GM12872 (cell line): Measurements from ENCODE around the gene INHBE.

ENCODE experiments used
- TF ChIP-seq, protein P1 (sequence below): IDR thresholded peaks from 3 replicates; pipeline ENCODE4 v1.5.1; 2011; ENCODE audit warnings: low read depth, mild to moderate bottlenecking, low read length, moderate library complexity; ENCODE audit not compliant: insufficient read depth

INHBE gene

DNA sequence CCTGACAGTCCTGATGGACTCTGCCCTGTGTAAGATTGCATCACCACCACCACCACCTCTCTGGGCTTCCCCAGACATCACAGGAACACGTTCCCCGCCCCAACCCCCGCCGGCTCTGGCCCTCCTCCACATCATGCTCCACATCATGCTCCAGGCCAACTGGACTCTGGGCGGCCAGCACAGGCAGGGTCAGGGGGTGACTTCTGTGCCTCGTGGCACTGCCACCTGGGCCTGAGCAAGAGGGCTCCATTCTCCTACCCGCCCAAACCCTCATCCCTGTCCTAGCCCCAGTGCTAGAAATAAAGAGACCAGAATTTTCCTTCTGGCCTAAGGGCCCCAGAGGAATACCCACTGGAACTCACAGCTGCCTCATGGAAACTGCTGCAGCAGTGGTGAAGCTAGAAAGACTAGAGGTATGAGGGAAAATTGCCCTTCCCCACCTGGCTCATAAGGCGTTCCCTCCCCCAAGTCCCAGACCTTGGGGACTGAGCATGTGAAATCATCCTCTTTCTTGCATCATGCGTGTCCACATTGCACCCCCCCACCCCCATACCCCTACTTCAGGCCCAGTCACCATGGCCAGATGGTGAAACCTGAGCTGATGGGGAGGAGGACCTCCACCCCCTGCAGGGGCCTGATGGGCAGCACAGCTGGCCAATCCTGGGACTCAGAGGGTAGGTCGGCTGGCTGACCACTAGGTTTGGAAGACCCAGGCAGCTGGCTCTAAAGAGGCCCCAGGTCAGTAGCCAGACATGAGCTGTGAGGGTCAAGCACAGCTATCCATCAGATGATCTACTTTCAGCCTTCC lies at the start of gene INHBE:
Gene INHBE (plus strand): TSS at position 742 of the 808 bp plus-strand sequence. CDS start 230 bp downstream, outside the sequence.
- TF ChIP-seq, protein P1, sequence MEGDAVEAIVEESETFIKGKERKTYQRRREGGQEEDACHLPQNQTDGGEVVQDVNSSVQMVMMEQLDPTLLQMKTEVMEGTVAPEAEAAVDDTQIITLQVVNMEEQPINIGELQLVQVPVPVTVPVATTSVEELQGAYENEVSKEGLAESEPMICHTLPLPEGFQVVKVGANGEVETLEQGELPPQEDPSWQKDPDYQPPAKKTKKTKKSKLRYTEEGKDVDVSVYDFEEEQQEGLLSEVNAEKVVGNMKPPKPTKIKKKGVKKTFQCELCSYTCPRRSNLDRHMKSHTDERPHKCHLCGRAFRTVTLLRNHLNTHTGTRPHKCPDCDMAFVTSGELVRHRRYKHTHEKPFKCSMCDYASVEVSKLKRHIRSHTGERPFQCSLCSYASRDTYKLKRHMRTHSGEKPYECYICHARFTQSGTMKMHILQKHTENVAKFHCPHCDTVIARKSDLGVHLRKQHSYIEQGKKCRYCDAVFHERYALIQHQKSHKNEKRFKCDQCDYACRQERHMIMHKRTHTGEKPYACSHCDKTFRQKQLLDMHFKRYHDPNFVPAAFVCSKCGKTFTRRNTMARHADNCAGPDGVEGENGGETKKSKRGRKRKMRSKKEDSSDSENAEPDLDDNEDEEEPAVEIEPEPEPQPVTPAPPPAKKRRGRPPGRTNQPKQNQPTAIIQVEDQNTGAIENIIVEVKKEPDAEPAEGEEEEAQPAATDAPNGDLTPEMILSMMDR, result no peak

GRCh38 chr12:57410534-57410933 lies 44.6 kb upstream of the INHBE start:
- TF ChIP-seq, protein P1, result no peak

- TF ChIP-seq, protein P1, result no peak
Measured at GRCh38 chr12:57415088-57415487, 40.0 kb upstream of the INHBE start.

- TF ChIP-seq, protein P1, result no peak
Measured at GRCh38 chr12:57416039-57416996, 38.8 kb upstream of the INHBE start.

GRCh38 chr12:57418255-57418654 lies 36.9 kb upstream of the INHBE start:
- TF ChIP-seq, protein P1, result no peak

GRCh38 chr12:57419495-57419894 lies 35.6 kb upstream of the INHBE start:
- TF ChIP-seq, protein P1, result no peak

GRCh38 chr12:57420482-57420881 lies 34.6 kb upstream of the INHBE start:
- TF ChIP-seq, protein P1, result no peak
